IPS-18a (cell line): ENCODE results near the gene ITPK1.

Experiments used
- H3K27ac ChIP-seq: one replicate; pipeline ENCODE4 v1.5.1; 2013; ENCODE audit warnings: low read length
- H3K27me3 ChIP-seq: one replicate; pipeline ENCODE4 v1.6.1; 2013; ENCODE audit warnings: mild to moderate bottlenecking, low read length; ENCODE audit not compliant: control insufficient read depth, insufficient read depth
- H3K36me3 ChIP-seq: one replicate; pipeline ENCODE4 v1.6.1; 2013; ENCODE audit warnings: low read depth, low read length; ENCODE audit not compliant: control insufficient read depth
- H3K4me1 ChIP-seq: one replicate; pipeline ENCODE4 v1.6.1; 2013; ENCODE audit warnings: low read depth, low read length; ENCODE audit not compliant: control insufficient read depth
- H3K4me3 ChIP-seq: one replicate; pipeline ENCODE4 v1.5.1; 2013; ENCODE audit warnings: low read length
- H3K9ac ChIP-seq: one replicate; pipeline ENCODE4 v1.6.1; 2013; ENCODE audit warnings: mild to moderate bottlenecking, low read length, moderate library complexity
- H3K9me3 ChIP-seq: one replicate; pipeline ENCODE4 v1.6.1; 2013; ENCODE audit warnings: low read depth, low read length; ENCODE audit not compliant: control insufficient read depth

The ITPK1 gene

DNA sequence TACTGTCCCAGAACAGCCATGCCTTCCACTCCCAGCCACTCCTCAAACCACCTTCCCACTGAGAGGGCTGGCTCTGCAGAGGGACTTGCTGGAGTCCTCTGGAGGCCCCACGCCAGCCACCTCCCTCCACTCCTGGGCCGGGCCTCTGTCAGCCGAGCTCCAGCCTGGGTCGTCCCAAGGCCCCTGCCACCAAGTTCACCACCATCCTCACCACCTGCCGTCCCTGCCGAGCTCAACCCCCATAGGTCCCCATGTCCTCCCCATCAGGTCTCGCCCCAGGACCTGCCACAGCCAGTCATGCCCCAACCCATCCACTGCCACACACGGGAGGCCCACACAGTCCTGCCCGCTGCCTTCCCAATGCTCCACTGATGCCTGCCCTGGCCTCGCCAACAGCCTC lies 39.0 kb downstream of the ITPK1 start:
- no peak overlapping the region for H3K4me3 ChIP-seq
- H3K9ac ChIP-seq, result no peak overlapping the region

DNA sequence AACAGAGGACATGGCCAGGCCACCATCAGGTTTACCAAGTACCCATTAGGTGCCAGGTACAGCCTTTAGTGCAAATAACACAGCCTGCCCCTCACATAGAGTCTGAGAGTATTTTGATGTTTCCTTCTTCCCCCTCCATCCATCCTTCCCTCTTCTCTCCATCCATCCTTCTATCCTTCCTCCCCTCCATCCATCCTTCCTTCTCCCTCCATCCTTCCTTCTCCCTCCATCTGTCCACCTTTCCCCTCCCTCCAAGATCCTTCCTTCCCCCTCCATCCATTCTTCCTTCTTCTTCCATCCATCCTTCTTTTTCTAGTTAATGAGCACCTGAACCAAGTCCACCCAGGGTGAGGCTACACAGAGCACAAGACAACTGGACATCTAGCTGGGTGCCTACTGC lies 39.8 kb downstream of the ITPK1 start:
- no peaks in the 10 kb centered on the region for H3K36me3 ChIP-seq
- H3K4me3 ChIP-seq, result no peak overlapping the region
- H3K27me3 ChIP-seq, result no peaks in the 10 kb centered on the region
- no peaks in the 10 kb centered on the region for H3K9me3 ChIP-seq
- H3K9ac ChIP-seq, result no peak overlapping the region
- H3K27ac ChIP-seq, result no peak overlapping the region
- H3K4me1 ChIP-seq, result no peaks in the 10 kb centered on the region

More for the DNA sequence above, 39.0 kb downstream of the ITPK1 start:
- H3K4me1 ChIP-seq, result no peaks in the 10 kb centered on the region
- no peaks in the 10 kb centered on the region for H3K27me3 ChIP-seq
- H3K36me3 ChIP-seq, result no peaks in the 10 kb centered on the region
- no peak overlapping the region for H3K27ac ChIP-seq
- no peaks in the 10 kb centered on the region for H3K9me3 ChIP-seq

DNA sequence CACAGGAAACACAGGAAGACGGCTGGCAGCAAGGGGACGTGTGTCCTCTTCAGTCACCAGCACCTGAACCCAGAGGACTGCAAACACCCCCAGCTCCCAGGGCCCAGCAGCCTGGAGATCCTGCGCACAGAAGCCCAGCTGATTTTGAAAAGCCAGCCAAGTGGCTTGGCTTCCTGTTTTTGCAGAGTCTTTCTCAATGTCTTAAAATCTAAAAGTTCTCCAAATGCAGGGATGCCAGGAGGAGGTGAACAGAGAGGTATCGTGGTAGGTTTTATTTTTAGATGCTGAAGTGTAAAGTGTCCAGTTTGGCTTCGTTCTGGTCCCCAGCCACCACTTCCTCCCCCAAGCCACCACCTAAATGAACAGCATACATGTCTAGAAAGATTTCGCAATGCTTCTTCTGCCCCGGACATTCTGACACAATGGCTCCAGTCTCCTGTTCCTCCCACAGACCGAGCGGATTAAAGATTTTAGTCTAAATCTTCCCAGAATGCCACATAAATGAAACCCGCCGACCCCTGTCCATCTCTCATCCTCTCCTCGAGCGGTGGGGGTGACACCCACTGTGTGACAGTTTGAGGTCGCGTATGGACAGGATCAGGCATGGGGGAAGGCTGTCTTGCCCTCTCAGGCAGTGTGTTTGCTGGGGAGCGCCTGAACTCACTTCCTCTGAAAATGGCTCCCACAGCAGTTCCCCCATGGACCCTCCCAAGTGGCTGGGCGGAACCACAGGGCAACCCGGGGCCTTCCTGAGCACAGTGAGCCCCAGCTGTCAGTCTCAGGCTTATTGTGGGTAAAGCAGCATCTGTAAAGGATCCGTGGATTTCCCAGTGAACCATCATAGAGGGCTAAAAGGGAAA lies 41.6 kb downstream of the ITPK1 start:
- no peaks in the 10 kb centered on the region for H3K4me1 ChIP-seq
- no peak overlapping the region for H3K4me3 ChIP-seq
- H3K9me3 ChIP-seq, result no peaks in the 10 kb centered on the region
- no peaks in the 10 kb centered on the region for H3K36me3 ChIP-seq
- no peak overlapping the region for H3K27ac ChIP-seq
- H3K9ac ChIP-seq, result no peak overlapping the region
- no peaks in the 10 kb centered on the region for H3K27me3 ChIP-seq

DNA sequence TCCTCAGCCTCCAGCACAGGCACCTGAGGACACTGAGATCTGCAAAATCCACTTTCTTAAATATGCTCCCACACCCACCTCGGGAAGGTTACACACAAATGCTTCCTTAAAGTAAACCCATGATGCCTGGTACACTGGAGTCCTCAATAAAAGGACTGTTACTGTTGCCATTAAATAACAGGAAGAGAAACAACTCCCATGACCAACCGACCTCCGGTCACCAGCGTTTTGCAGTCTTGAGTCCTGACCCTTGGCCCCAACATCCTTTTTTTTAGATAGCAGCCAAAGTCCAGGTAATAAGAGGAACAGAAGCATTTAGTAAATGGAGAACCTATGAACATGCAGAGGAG lies 42.4 kb downstream of the ITPK1 start:
- no peak overlapping the region for H3K9ac ChIP-seq
- H3K27me3 ChIP-seq, result no peaks in the 10 kb centered on the region
- no peaks in the 10 kb centered on the region for H3K9me3 ChIP-seq
- no peaks in the 10 kb centered on the region for H3K36me3 ChIP-seq
- no peak overlapping the region for H3K27ac ChIP-seq
- no peaks in the 10 kb centered on the region for H3K4me1 ChIP-seq
- no peak overlapping the region for H3K4me3 ChIP-seq

DNA sequence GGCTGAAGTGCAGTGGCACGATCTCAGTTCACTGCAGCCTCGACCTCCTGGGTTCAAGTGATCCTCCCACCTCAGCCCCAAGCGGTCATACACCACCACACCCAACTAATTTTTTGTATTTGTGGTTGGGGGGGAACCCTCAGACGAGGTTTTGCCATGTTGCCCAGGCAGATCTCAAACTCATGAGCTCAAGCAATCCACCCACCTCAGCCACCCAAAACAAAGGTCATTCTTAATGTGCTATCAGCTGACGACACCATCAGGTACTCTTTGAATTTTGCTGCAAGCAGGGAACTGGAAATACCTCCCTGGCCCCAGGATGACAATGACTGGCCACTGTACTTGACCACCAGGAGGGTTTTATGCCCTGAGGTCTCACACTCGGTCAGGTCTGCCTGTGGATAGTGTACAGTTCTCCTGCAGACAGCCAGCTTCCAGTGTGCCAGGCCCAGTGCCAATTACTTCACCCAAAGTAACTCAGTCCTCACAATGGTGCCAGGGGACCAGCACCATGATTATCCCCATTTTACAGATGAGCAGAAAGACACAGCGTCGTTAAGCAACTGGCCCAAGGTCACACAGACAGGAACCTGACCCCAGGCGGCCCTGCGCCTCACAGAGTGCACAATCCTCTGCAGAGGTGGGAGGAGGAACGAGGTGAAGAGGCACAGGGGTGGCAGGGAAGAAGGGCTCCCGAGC lies 42.9 kb downstream of the ITPK1 start:
- Histone ChIP-seq H3K4me3 (no peak overlapping the region), H3K9ac (no peak overlapping the region), H3K27me3 (no peaks in the 10 kb centered on the region), H3K36me3 (no peaks in the 10 kb centered on the region), H3K4me1 (no peaks in the 10 kb centered on the region), H3K9me3 (no peaks in the 10 kb centered on the region), H3K27ac (no peak overlapping the region)

DNA sequence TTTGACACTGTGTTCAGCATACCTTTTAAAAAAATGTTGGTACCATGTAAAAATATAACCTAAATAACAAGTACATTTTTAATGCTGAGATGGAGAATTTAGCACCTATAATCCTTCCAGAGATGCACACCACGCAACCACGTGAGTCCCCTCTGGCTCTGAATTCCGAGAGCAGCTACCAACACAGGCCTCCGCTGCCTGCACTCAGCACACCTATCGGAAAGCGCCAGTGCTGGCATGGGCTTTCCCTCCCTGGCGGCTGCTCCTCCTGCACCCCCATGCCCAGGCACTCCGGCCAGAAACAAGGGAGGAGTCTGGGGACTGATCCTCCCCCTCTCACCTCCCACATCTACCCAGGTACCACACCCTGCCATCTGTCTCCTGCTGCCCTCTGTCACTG lies 47.0 kb downstream of the ITPK1 start:
- no peaks in the 10 kb centered on the region for H3K4me1 ChIP-seq
- H3K4me3 ChIP-seq, result no peak overlapping the region
- H3K27ac ChIP-seq, result no peak overlapping the region
- H3K36me3 ChIP-seq, result no peaks in the 10 kb centered on the region
- H3K27me3 ChIP-seq, result no peaks in the 10 kb centered on the region
- H3K9ac ChIP-seq, result no peak overlapping the region
- H3K9me3 ChIP-seq, result no peaks in the 10 kb centered on the region

DNA sequence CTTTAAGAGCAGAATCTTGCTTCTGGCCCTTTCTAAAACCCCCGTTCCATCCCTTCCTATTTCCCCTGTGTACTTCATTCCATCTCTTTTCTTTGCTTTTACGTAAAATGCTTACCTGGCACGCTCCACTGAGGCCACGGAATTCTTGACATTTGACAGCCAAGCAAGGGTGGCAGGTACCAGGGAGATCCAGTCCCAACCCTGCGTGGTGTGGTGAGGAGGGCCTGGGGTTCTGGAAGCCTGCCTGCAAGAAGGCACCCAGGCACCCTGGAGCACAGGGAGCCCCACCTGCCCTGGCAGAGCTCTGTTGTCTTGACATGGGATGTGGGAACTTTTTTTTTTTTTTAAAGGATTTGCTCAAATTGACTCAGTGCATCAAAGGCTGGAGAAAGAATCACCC lies 48.6 kb downstream of the ITPK1 start:
- Histone ChIP-seq H3K9me3 (no peaks in the 10 kb centered on the region), H3K27ac (no peak overlapping the region), H3K4me3 (no peak overlapping the region), H3K4me1 (no peaks in the 10 kb centered on the region), H3K36me3 (no peaks in the 10 kb centered on the region), H3K27me3 (no peaks in the 10 kb centered on the region), H3K9ac (no peak overlapping the region)

DNA sequence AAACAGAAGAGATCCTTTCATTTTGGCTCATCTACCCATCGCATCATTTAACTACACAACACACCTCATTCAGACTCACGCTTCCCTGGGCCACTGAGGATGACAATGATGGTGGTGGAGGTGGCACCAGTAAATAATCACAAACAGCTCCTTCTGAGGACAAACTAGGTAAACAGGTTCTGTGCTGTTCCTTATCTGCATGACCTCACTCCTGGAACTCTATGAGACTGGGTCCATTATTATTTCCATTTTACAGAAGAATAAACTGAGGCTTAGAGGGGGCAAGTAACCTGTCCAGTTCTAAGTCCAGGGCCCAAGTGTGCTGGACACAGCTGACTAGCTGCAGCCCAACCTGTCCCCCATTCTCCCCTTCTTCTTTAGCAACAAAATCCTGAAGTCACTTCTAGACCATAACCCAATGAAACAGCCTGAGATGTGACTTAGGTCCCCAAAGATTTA lies 50.4 kb downstream of the ITPK1 start:
- no peaks in the 10 kb centered on the region for H3K36me3 ChIP-seq
- no peak overlapping the region for H3K4me3 ChIP-seq
- H3K9me3 ChIP-seq, result no peaks in the 10 kb centered on the region
- no peaks in the 10 kb centered on the region for H3K27me3 ChIP-seq
- H3K27ac ChIP-seq, result no peak overlapping the region
- H3K9ac ChIP-seq, result no peak overlapping the region
- H3K4me1 ChIP-seq, result peaks cover 10% of the 10 kb centered on the region

DNA sequence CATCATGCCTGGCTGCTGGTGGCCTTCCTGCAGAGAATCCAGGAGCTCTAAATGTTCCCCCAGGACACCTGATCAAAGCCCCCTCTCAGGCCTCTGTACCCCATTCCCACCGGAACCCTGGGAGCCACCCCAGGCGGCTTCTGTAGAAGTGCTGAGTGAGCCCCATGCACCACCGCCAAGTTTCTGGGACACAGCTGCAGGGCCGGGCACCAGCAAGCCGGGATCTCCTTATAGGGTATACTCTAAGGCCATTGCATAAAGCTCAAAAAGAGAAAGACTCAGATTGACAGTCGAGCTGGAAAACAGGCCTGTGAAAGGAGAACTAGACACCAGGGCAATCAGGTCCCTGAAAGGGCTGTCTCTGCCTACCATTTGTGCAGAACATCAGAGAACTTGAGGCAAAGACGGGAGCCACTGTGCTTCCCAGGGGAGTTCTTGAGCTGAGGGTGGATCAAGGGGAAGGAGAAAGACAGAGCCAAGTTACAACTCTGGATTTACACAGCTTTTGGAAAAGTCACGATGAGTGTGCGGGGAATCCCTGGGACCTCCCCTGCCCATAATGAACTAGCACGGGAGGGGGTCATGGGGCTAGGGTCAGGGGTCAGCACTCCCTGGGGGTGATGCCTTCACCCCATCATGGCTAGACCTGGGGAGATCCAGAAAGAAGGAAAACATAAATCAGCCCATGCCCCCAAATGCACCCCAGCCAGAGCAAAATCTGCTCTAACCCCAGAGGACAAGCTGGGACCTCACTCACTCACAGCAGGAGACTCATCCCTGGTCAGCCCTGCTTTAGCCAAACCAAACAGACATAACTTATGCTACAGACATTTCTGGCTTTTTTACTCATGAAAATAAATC lies 51.1 kb downstream of the ITPK1 start:
- no peaks in the 10 kb centered on the region for H3K36me3 ChIP-seq
- no peak overlapping the region for H3K4me3 ChIP-seq
- no peaks in the 10 kb centered on the region for H3K27me3 ChIP-seq
- no peak overlapping the region for H3K27ac ChIP-seq
- H3K9ac ChIP-seq, result no peak overlapping the region
- peaks cover 15% of the 10 kb centered on the region for H3K4me1 ChIP-seq
- no peaks in the 10 kb centered on the region for H3K9me3 ChIP-seq

DNA sequence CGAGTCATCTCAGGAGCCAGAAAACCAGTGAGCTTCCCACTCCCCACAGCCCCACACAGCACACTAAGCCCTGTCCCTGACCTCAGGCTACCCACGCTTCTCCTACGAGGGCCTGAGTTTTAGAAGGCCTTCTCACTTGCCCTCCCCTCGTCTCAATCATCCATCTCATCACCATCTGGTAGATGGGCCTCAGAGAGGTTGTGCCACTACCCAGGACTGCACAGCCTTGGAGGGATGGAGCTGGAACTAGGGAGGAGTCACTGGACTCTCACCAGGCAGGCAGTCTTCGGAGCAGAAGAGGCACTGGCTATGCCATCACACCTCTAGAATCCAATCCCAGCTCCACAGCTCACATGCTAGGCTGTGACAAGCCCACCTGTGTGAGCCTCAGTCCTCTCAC lies 52.3 kb downstream of the ITPK1 start:
- Histone ChIP-seq H3K27ac (no peak overlapping the region), H3K4me3 (no peak overlapping the region), H3K9ac (no peak overlapping the region), H3K27me3 (no peaks in the 10 kb centered on the region), H3K9me3 (no peaks in the 10 kb centered on the region), H3K4me1 (peaks cover 15% of the 10 kb centered on the region), H3K36me3 (no peaks in the 10 kb centered on the region)

DNA sequence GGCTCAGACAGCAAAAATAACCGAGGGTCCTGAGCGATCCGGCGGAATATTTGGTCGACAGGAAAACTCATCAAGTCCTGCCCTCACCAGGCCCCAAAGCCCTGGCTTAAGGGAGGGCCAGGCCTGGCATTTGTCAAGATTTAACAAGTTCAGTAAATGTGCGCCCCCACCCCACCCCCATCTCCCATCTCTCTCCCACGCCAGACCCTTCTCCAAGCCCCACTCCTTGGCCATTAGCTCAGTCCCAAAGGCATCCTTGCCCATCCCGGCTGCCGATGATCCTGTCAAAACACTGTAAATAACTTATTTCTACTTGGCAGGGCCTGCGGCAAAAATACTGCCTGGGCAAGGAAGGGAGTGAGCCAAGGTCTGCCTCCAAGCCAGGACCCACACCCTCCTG lies 52.8 kb downstream of the ITPK1 start:
- no peak overlapping the region for H3K4me3 ChIP-seq
- H3K4me1 ChIP-seq, result peaks cover 15% of the 10 kb centered on the region
- no peak overlapping the region for H3K27ac ChIP-seq
- no peaks in the 10 kb centered on the region for H3K27me3 ChIP-seq
- H3K9me3 ChIP-seq, result no peaks in the 10 kb centered on the region
- no peak overlapping the region for H3K9ac ChIP-seq
- H3K36me3 ChIP-seq, result no peaks in the 10 kb centered on the region
